Motor neuron (in vitro differentiated cells): ENCODE data around the gene CCDC33. TPM values are rescaled to one million over a fixed set of nuclear protein-coding genes. Genes with fewer than 3 reads are reported as not detected.

Experiments used
- ATAC-seq, 8 experiments: fragments of 200-7000 bp; cut with Tn5 transposase; replicated peaks in 6 of 8; 2 replicates each; pipeline ENCODE4 v1.8.0; 2021; ENCODE audit warnings: mild to moderate bottlenecking in 8 of 8, moderate library complexity in 8 of 8
- H3K27ac ChIP-seq, 2 donors: fragments of 250-450 bp; sonication (Bioruptor Pico); 2 replicates each; pipeline ENCODE4 v1.9.0; 2021; ENCODE audit warnings: antibody characterized with exemption in 2 of 2, mild to moderate bottlenecking in 2 of 2, moderate library complexity in 1 of 2
- H3K4me1 ChIP-seq, 2 donors: fragments of 250-450 bp; sonication (Bioruptor Pico); replicated peaks in 1 of 2; 2 replicates each; pipeline ENCODE4 v1.6.1; 2021; ENCODE audit warnings: antibody characterized with exemption in 2 of 2, mild to moderate bottlenecking in 2 of 2, moderate library complexity in 1 of 2
- H3K4me3 ChIP-seq, 5 donors: fragments of 250-450 bp; sonication (Bioruptor Pico); 2 replicates each; pipeline ENCODE4 v1.9.0; 2021; ENCODE audit warnings: antibody characterized with exemption in 5 of 5, mild to moderate bottlenecking in 5 of 5, moderate library complexity in 4 of 5
- WGBS, 10 experiments: fragments of 450-650 bp; shearing (Covaris generic); methylation state at CpG; one replicate each; pipeline ENCODE4 v1.0.0; 2022; 5-methylcytosine and 5-hydroxymethylcytosine counted together
- in situ Hi-C, 9 experiments: fragments of 400-800 bp; cut with MboI; loops; one replicate each; pipeline ENCODE4 v1.15.0; 2021; ENCODE audit warnings: low sequenced_read_pairs in 9 of 9, low pct_unique_long_range_greater_than_20kb in 2 of 9; ENCODE audit not compliant: unreplicated experiment in 9 of 9
- total RNA-seq, 8 experiments: library from RNA; unstranded; fragments of 300-600 nt; gene quantifications; 2 replicates each; pipeline versions ENCODE4 v1.2.3 to v1.2.4, GENCODE V29; 2022

CCDC33 gene
- total RNA-seq, 8 experiments from 2014 or later, result 0.66 to 18.3 (median 6.2) TPM

DNA sequence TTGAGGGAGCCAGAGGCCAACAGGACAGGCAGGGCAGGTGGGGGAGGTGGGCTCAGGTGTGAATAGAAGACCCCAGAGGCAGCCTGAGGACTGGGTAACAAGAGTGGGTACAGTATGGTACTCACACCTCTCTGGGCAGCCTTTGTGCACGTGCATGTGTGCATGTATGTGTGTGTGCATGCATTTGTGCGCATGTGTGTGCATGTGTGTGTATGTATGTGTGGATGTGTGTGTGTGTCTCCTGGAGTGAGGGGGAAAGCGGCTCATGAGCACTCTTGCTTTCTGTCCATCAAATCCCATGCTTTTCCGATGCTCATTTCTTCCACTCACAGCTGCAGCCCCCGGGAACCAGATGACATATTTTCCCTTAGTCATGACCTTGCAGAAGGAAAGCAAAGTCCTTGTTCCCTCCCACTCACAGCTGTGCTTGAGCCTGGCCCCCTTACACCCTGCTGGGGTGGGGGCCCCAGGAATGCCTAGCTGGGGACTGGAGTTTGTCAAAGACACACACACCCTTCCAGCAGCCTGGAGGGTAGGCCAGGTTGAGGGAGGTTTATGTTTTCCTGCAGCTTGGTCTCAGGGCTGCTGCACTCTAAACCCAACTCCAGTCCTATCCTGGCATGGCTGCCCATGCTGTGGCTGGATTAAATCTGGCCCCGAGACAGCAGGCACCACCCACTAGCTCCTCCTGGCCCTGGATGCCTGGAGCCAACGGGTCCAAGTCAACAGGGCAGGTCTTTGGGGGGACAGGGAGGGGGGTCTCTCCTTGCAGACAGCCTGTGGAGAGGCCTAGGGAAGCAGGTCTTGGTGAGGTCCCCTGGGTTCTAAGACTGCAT, 22.5 kb downstream of the CCDC33 start:
- Histone ChIP-seq H3K4me1 (peaks cover 66 to 73% of the 10 kb centered on the region in 2 donors), H3K27ac (peak overlapping the region; percentile 71 to 83), H3K4me3 (no peak overlapping the region)
- ATAC-seq, result peak in 6 of 8 experiments; percentile 27 to 54 (median 47)
- 14 to 83% (median 18%) methylated on average over 1 to 3 of the region's 7 CpGs; no CpG with 5 or more reads in 6 of the 10 experiments for WGBS, 10 experiments
- in situ Hi-C loops, result no loop called here

GRCh38 chr15:74259292-74259648, 23.1 kb downstream of the CCDC33 start:
- Histone ChIP-seq H3K4me1 (peaks cover 70 to 75% of the 10 kb centered on the region in 2 donors), H3K4me3 (no peak overlapping the region), H3K27ac (peak overlapping the region; percentile 71 to 83)
- 0 to 33% methylated on average over 1 of the region's 5 CpGs; no CpG with 5 or more reads in 8 of the 10 experiments for WGBS, 10 experiments
- ATAC-seq, result peak in 5 of 8 experiments; percentile 33 to 67 (median 49)
- in situ Hi-C loops, result no loop called here

GRCh38 chr15:74259821-74260607, 23.9 kb downstream of the CCDC33 start:
- Histone ChIP-seq H3K4me3 (no peak overlapping the region), H3K27ac (peak overlapping the region; percentile 71 to 83), H3K4me1 (peaks cover 78 to 82% of the 10 kb centered on the region in 2 donors)
- in situ Hi-C loops, result no loop called here
- 22 to 100% (median 85%) methylated on average over 1 to 4 of the region's 12 CpGs; no CpG with 5 or more reads in 3 of the 10 experiments for WGBS, 10 experiments
- ATAC-seq, result peak in 2 of 8 experiments; percentile 32 to 56

- Histone ChIP-seq H3K27ac (peak overlapping the region; percentile 77 to 82), H3K4me3 (no peak overlapping the region), H3K4me1 (peaks cover 81 to 85% of the 10 kb centered on the region in 2 donors)
- 79 to 81% methylated on average over 2 of the region's 3 CpGs; no CpG with 5 or more reads in 8 of the 10 experiments for WGBS, 10 experiments
- in situ Hi-C loops, result no loop called here
- no peak for ATAC-seq
These were observed 24.9 kb downstream of the CCDC33 start for GRCh38 chr15:74261041-74261440.

GRCh38 chr15:74261685-74262084, 25.6 kb downstream of the CCDC33 start:
- H3K4me1 ChIP-seq, result peaks cover 82 to 91% of the 10 kb centered on the region in 2 donors

GRCh38 chr15:74262151-74262550, 26.0 kb downstream of the CCDC33 start:
- in situ Hi-C loops, result no loop called here
- Histone ChIP-seq H3K27ac (peak overlapping the region; percentile 77 to 82), H3K4me3 (no peak overlapping the region), H3K4me1 (peaks cover 85 to 93% of the 10 kb centered on the region in 2 donors)
- WGBS, 10 experiments, result 80% methylated on average over 1 of the region's 2 CpGs; no CpG with 5 or more reads in 9 of the 10 experiments
- ATAC-seq, result peak in 7 of 8 experiments; percentile 36 to 60 (median 46)

More at GRCh38 chr15:74261685-74262084, 25.6 kb downstream of the CCDC33 start:
- WGBS, 10 experiments, result 0 to 100% (median 88%) methylated on average over 1 to 4 of the region's 8 CpGs; no CpG with 5 or more reads in 5 of the 10 experiments
- ATAC-seq, result no peak
- Histone ChIP-seq H3K4me3 (no peak overlapping the region), H3K27ac (peak overlapping the region; percentile 77 to 82)
- in situ Hi-C loops, result no loop called here

GRCh38 chr15:74262625-74263024, 26.5 kb downstream of the CCDC33 start:
- peak overlapping the region; percentile 77 to 82 for H3K27ac ChIP-seq
- WGBS, 10 experiments, result 0 to 85% (median 29%) methylated on average over 1 to 5 of the region's 5 CpGs; no CpG with 5 or more reads in 2 of the 10 experiments
- in situ Hi-C loops, result no loop called here
- peak in 3 of 8 experiments; percentile 12 to 29 (median 20) for ATAC-seq
- H3K4me1 ChIP-seq, result peaks cover 85 to 93% of the 10 kb centered on the region in 2 donors
- no peak overlapping the region for H3K4me3 ChIP-seq

DNA sequence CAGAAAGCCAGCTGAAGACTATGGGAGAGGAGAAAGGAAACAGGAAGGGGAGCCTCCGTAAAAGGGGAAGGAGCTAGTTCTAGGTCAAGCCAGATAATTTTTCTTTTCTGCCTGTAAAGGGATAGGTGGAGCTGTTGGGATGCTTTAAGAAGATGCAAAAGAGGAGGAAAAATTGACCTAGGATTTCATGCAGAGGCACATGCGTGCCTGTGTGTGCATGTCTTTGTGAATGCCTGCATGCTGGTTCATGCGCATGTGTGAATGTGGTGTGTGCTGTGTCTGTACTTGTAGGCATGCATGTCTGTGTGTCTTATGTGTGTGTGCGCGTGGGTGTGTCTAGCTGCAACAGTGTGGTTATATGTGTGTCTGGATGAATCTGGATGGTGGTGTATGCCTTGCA, 27.3 kb downstream of the CCDC33 start:
- in situ Hi-C loops, result no loop called here
- H3K4me3 ChIP-seq, result no peak overlapping the region
- ATAC-seq, result peak; percentile 3 to 63 (median 30)
- H3K27ac ChIP-seq, result peak overlapping the region; percentile 77 to 82
- WGBS, 10 experiments, result 37 to 100% (median 50%) methylated on average over 1 to 5 of the region's 5 CpGs; no CpG with 5 or more reads in 5 of the 10 experiments
- peaks cover 85 to 93% of the 10 kb centered on the region in 2 donors for H3K4me1 ChIP-seq

- ATAC-seq, result peak in 5 of 8 experiments; percentile 57 to 69 (median 63)
These were observed 28.0 kb downstream of the CCDC33 start for GRCh38 chr15:74264081-74264501.

GRCh38 chr15:74265046-74265639, 29.0 kb downstream of the CCDC33 start:
- ATAC-seq, result no peak

More at GRCh38 chr15:74264081-74264501, 28.0 kb downstream of the CCDC33 start:
- WGBS, 10 experiments, result 0% methylated on average over 1 of the region's 6 CpGs; no CpG with 5 or more reads in 9 of the 10 experiments
- Histone ChIP-seq H3K4me1 (peaks cover 85 to 93% of the 10 kb centered on the region in 2 donors), H3K4me3 (no peak overlapping the region), H3K27ac (peak overlapping the region; percentile 77 to 82)
- in situ Hi-C loops, result no loop called here

GRCh38 chr15:74268020-74268419, 31.9 kb downstream of the CCDC33 start:
- ATAC-seq, result peak in 5 of 8 experiments; percentile 51 to 78 (median 58)
- Histone ChIP-seq H3K27ac (peak overlapping the region; percentile 82 to 86), H3K4me1 (peaks cover 58 to 76% of the 10 kb centered on the region in 2 donors), H3K4me3 (no peak overlapping the region)
- 0 to 63% (median 33%) methylated on average over 1 to 6 of the region's 6 CpGs; no CpG with 5 or more reads in 7 of the 10 experiments for WGBS, 10 experiments
- in situ Hi-C loops, result no loop called here

More at GRCh38 chr15:74265046-74265639, 29.0 kb downstream of the CCDC33 start:
- Histone ChIP-seq H3K4me1 (peaks cover 77 to 91% of the 10 kb centered on the region in 2 donors), H3K27ac (peak overlapping the region; percentile 77 to 82), H3K4me3 (no peak overlapping the region)
- in situ Hi-C loops, result no loop called here
- 11 to 100% (median 52%) methylated on average over 1 to 3 of the region's 5 CpGs for WGBS, 10 experiments

DNA sequence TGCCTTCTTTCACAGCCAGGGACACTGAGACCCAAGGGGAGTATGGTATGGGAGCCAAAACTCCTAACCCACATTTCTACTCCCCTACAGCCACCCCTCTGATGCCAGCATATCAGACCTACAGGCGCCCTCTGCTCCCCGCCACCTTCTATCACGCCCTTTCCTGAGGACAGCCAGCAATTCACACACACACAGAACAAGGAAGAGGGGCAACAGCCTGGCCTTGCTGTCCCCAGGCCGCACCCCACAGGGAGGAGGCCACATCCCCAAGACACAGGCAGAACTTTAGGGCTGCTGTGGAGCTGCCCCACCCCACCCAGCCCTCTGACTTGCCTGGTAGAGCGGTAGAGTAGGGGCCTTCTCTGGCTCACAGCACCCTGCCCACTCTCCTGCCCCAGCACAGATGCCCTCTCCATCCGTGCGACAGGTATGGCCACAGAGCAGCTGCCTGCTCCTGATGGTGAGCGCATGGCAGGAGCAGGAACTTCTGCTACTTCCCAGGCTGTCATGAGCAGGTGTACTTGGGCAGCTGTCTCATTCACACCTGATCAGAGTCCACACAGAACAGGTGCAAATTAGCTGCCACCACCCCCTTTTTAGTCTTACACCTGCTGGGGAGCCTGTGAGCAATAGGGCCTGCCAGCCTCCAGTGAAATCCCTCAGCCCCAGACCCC, 33.4 kb downstream of the CCDC33 start:
- no peak for ATAC-seq

More for the DNA sequence above, 33.4 kb downstream of the CCDC33 start:
- peak overlapping the region; percentile 82 to 86 for H3K27ac ChIP-seq
- no CpG with 5 or more reads among the region's 8 CpGs for WGBS, 10 experiments
- H3K4me1 ChIP-seq, result peaks cover 43 to 62% of the 10 kb centered on the region in 2 donors
- H3K4me3 ChIP-seq, result no peak overlapping the region
- in situ Hi-C loops, result no loop called here
